T-helper 2 cell treated with Interferon-gamma antibody and Interleukin-4, amounts not matched to agents 5 μg/mL and 100 μg/mL, for 36 hours (primary cell): ENCODE results near the gene CFD.

Source experiments
- DNase-seq: peaks from one replicate; pipeline ENCODE4 v3.0.0; 2021; ENCODE audit warnings: low spot score
- H3K27ac Mint-ChIP-seq: one replicate; pipeline ENCODE4 v1.8.0; 2021; ENCODE audit warnings: mild to moderate bottlenecking, mixed read lengths
- H3K27me3 Mint-ChIP-seq: one replicate; pipeline ENCODE4 v1.8.0; 2021; ENCODE audit warnings: low read depth, mixed read lengths
- H3K36me3 Mint-ChIP-seq: one replicate; pipeline ENCODE4 v1.8.0; 2021; ENCODE audit warnings: low read depth, mixed read lengths
- H3K4me1 Mint-ChIP-seq: one replicate; pipeline ENCODE4 v1.8.0; 2021; ENCODE audit warnings: low read depth, mixed read lengths
- H3K4me3 Mint-ChIP-seq: one replicate; pipeline ENCODE4 v1.8.0; 2022; ENCODE audit warnings: mild to moderate bottlenecking, moderate library complexity, mixed read lengths
- H3K9me3 Mint-ChIP-seq: one replicate; pipeline ENCODE4 v1.8.0; 2021; ENCODE audit warnings: mixed read lengths

The CFD gene

DNA sequence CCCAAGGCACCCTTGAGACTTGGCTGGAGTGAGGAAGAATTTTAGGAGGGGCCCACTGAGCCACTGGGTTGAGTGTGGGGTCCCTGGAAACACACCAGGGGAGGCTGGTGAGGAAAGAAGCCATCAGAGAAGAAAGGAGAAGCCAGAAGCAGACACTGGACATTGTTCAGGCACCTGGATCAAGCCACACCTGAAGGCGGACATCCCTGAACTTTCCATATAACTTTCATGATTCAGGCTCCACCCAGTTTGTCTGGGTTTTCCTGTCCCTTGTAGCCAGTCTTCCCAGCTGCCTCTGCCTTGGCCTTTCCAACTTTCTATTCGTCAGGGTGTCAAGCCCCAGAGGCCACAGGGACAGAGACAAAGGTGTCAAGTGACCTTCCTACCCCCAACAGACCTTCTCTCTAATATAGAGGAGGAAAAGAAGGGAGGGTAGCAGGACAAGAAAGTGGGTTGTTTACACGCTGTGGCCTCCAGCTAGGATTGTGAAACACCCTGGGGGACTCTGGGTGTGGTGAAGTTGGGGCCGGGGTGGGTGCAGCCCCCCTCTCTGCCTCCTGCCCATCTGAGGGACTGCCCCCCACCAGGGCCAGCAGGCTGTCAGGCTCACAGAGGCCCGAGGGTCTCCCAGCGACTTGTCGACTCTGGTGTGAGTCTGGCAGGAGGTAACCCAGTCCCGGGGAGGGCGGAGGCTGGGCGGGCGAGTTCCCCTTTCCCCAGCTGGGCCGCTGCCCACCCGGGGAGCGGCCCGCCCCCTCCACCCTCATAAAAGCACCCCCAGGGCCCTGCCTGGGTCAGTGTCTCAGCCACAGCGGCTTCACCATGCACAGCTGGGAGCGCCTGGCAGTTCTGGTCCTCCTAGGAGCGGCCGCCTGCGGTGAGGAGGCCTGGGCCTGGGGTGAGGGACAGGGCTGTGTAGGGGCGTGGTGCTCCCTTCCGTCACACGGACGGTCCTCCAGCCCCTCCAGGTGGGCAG lies at the start of gene CFD:
Gene CFD, plus strand, starts transcription at position 797 of the 976 bp plus-strand sequence. Its CDS starts 26 bp downstream, at position 823.
- peaks cover 11% of the 10 kb centered on the region for H3K4me1 Mint-ChIP-seq
- H3K9me3 Mint-ChIP-seq = no peaks in the 10 kb centered on the region
- DNase-seq = no peak
- H3K36me3 Mint-ChIP-seq = no peaks in the 10 kb centered on the region
- peaks cover 12% of the 10 kb centered on the region for H3K27me3 Mint-ChIP-seq
- H3K27ac Mint-ChIP-seq = no peak within 1 kb of the TSS
- no peak within 1 kb of the TSS for H3K4me3 Mint-ChIP-seq

DNA sequence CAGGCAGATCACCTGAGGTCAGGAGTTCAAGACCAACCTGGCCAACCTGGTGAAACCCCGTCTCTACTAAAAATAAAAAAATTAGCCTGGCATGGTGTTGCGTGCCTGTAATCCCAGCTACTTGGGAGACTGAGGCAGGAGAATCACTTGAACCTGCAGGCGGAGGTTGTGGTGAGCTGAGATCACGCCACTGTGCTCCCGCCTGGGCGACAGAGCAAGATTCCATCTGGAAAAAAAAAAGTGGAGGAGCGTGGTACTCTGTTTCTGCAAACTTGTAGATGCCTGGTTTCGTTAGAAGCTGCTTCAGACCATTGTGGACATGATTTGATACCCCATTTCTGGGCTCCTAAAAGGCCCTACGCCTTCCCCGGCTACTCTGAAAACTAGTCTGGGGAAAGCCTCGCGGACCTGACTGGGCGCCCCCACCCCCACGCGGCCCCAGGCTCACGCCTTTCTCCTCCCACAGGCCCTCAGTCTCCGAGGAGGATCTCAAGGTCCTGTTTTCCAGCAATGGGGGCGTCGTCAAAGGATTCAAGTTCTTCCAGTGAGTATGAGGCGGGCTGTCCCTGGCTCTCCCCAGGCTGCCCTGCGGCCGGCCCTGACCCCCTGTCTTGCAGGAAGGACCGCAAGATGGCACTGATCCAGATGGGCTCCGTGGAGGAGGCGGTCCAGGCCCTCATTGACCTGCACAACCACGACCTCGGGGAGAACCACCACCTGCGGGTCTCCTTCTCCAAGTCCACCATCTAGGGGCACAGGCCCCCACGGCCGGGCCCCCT lies 49.2 kb upstream of the CFD start:
- no peaks in the 10 kb centered on the region for H3K27me3 Mint-ChIP-seq
- H3K4me1 Mint-ChIP-seq = peaks cover 4% of the 10 kb centered on the region
- H3K36me3 Mint-ChIP-seq = peaks cover 51% of the 10 kb centered on the region
- H3K27ac Mint-ChIP-seq = no peak overlapping the region
- H3K9me3 Mint-ChIP-seq = no peaks in the 10 kb centered on the region
- DNase-seq = no peak
- H3K4me3 Mint-ChIP-seq = no peak overlapping the region

DNA sequence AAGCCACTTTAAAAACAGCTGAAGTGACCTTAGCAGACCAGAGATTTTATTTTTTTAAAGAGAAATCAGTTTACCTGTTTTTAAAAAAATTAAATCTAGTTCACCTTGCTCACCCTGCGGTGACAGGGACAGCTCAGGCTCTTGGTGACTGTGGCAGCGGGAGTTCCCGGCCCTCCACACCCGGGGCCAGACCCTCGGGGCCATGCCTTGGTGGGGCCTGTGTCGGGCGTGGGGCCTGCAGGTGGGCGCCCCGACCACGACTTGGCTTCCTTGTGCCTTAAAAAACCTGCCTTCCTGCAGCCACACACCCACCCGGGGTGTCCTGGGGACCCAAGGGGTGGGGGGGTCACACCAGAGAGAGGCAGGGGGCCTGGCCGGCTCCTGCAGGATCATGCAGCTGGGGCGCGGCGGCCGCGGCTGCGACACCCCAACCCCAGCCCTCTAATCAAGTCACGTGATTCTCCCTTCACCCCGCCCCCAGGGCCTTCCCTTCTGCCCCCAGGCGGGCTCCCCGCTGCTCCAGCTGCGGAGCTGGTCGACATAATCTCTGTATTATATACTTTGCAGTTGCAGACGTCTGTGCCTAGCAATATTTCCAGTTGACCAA lies 48.5 kb upstream of the CFD start:
- Mint-ChIP-seq H3K4me3 (no peak overlapping the region), H3K4me1 (peaks cover 4% of the 10 kb centered on the region), H3K27ac (no peak overlapping the region), H3K36me3 (peaks cover 51% of the 10 kb centered on the region), H3K27me3 (no peaks in the 10 kb centered on the region), H3K9me3 (no peaks in the 10 kb centered on the region)
- DNase-seq = no peak

DNA sequence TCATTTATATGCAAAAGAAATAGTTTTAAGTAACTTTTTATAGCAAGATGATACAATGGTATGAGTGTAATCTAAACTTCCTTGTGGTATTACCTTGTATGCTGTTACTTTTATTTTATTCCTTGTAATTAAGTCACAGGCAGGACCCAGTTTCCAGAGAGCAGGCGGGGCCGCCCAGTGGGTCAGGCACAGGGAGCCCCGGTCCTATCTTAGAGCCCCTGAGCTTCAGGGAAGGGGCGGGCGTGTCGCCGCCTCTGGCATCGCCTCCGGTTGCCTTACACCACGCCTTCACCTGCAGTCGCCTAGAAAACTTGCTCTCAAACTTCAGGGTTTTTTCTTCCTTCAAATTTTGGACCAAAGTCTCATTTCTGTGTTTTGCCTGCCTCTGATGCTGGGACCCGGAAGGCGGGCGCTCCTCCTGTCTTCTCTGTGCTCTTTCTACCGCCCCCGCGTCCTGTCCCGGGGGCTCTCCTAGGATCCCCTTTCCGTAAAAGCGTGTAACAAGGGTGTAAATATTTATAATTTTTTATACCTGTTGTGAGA lies 47.9 kb upstream of the CFD start:
- DNase-seq = no peak
- Mint-ChIP-seq H3K27ac (no peak overlapping the region), H3K27me3 (no peaks in the 10 kb centered on the region), H3K36me3 (peaks cover 56% of the 10 kb centered on the region), H3K4me1 (peaks cover 4% of the 10 kb centered on the region), H3K4me3 (no peak overlapping the region), H3K9me3 (peaks cover 4% of the 10 kb centered on the region)

DNA sequence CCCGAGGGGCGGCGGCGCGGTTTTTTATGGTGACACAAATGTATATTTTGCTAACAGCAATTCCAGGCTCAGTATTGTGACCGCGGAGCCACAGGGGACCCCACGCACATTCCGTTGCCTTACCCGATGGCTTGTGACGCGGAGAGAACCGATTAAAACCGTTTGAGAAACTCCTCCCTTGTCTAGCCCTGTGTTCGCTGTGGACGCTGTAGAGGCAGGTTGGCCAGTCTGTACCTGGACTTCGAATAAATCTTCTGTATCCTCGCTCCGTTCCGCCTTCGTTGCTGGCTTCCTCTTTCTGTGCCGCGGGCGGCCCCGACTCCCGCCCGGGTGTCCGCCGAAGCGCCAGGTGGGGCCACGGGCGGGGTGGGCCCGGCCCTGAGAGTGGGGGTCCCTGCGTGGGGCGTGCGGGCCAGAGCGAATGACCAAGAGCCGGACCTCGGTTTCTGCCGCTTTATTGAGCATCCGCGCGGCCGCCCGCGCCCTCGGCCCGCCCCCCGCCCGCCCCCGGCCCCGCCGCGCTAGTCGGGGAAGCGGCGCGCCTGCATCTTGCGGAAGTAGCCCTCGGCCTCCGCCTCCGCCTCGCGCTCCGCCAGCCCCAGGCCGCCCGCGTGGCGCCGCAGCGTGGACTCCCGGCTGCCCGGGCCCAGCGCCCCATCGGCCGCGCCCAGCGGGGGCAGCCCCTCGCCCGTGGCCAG lies 47.3 kb upstream of the CFD start:
- H3K4me3 Mint-ChIP-seq = no peak overlapping the region
- H3K36me3 Mint-ChIP-seq = peaks cover 55% of the 10 kb centered on the region

DNA sequence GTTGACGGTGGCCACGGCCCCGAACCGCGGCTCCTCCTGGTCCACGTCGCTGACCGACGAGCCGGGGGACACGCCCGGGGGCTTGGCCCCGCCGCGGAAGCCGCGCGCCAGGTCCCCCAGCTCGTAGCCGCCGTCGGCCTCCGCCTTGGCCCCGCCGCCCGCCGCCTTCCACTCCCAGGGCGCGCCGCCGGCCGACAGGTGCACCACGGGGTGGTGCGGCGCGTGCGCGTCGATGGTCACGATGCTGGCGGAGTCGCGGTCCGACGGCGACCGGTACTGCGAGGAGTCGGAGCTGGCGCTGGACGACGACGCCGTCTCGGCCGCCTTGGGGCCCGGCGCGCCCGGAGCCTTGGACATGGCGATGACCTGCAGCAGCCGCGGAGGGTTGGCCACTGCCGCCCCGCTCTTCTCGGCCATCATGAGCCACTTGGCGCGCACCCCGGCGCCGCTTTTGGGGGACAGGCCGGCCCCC lies 46.7 kb upstream of the CFD start:
- Mint-ChIP-seq H3K4me3 (no peak overlapping the region), H3K9me3 (peaks cover 9% of the 10 kb centered on the region), H3K27ac (no peak overlapping the region), H3K27me3 (no peaks in the 10 kb centered on the region), H3K4me1 (no peaks in the 10 kb centered on the region), H3K36me3 (peaks cover 49% of the 10 kb centered on the region)
- no peak for DNase-seq

More for the DNA sequence above, 47.3 kb upstream of the CFD start:
- no peak for DNase-seq
- no peak overlapping the region for H3K27ac Mint-ChIP-seq
- no peaks in the 10 kb centered on the region for H3K27me3 Mint-ChIP-seq
- H3K9me3 Mint-ChIP-seq = peaks cover 9% of the 10 kb centered on the region
- H3K4me1 Mint-ChIP-seq = peaks cover 4% of the 10 kb centered on the region

DNA sequence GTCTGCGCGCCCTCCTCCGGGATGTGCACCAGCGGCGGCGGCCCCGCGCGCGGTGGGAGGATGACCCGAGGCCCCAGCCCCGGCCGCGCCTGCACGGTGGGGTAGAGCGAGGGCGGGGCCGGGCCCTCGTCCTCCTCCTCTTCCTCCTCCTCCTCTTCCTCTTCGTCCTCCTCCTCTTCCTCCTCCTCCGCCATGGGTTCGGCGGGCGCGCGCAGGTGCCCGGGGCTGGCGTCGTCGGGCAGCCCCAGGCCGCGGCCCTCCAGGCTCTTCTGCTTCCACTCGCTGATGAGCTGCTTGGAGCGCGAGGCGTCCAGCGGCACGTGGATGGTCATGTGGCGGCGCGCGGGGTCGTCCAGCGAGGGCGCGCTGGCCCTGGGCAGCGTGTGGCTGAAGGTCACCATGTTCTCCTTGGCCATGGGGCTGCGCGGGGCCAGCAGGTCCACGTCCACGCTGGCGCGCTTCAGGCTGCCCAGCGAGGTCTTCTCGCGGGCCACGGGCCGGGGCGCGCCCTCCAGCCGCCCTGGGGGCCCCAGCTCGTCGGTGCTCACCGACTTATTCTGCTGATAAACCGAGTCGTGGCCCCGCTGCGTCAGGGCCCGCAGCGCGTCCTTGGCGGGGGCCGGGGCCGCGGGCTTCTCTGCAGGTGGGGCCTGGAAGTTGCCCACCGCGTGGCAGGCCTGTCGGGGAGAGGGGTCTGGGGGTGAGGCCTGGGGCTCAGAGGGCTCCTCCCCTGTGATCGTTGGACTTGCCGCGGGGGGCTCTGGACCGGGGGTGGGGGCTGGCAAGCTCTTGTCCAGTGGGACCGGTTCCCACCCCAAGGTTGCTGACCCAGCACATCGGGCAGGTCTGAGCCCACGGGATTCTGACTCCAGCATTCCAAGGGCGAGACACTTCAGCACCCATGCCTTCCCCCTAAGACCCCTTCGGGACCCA lies 46.0 kb upstream of the CFD start:
- Mint-ChIP-seq H3K27ac (no peak overlapping the region), H3K9me3 (peaks cover 9% of the 10 kb centered on the region), H3K4me3 (no peak overlapping the region), H3K4me1 (no peaks in the 10 kb centered on the region), H3K27me3 (no peaks in the 10 kb centered on the region), H3K36me3 (peaks cover 45% of the 10 kb centered on the region)
- DNase-seq = no peak

DNA sequence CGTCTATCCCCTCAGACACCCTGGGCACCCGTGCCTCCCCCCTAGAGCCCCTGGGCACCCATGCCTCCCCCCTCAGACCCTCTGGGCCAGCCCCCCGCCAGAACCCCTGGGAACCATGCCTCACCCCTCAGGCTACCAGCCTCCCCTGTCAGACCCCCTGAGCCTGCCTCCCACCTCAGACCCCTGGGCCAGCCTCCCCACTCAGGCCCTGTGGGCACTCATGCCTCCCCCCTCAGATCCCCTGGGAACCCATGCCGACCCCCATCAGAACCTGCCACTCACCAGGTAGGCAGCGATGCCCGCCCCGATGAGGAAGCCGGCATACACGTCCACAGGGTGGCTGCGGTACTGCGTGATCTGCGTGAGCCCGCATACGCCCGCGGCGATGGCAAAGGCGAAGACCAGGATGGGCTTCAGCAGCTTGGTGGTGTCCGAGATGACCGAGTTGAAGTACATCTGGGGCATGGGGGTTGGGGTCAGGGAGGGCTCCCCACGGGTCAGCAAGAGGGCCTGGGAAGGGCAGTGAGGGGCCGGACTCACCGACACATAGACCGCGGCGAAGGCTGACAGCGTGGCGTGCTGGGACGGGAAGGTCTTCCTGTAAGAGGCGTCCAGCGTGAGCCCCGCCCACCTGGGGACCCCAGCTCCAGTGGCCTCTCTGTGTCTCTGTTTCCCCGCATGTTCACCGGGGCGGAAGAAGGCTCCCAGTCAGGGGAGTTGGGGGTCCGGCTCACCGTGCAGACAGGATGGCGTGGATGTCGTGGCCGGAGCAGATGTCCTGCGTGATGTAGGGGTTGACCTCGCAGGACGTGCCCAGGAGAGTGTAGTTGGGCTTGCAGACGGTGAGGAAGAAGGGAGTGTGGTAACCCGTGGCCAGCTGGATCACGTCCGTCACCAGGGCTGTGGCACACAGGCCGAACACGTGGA lies 45.0 kb upstream of the CFD start:
- Mint-ChIP-seq H3K27ac (peak overlapping the region; percentile 52), H3K9me3 (peaks cover 9% of the 10 kb centered on the region), H3K27me3 (no peaks in the 10 kb centered on the region), H3K4me1 (no peaks in the 10 kb centered on the region), H3K36me3 (peaks cover 43% of the 10 kb centered on the region), H3K4me3 (no peak overlapping the region)
- DNase-seq = no peak

DNA sequence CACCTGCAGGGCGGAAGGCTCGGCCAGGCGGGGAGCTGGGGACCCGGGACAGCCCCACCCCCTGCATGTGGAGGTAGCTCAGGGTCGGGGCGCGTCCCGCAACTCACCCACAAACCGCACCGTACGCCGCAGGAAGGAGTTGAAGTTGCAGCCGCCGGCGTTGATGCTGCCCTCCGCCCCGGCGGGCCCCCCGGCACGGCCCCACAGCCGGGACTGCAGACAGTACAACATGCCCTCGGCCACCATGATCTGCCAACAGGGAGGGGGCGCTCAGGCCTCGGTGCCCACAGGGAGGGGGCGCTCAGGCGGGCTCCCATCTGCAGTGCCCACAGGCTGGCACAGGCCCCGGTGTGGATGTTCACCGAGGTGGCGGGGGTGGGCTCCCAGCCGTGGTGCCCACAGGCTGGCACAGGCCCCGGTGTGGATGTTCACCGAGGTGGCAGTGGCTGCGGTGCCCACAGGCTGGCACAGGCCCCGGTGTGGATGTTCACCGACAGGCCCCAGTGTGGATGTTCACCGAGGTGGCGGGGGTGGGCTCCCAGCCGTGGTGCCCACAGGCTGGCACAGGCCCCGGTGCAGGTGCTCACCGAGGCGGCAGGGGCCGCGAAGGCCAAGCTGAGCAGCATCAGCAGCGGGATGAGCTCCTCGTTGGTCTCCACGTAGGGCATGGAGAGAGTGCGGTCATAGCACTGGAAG lies 44.2 kb upstream of the CFD start:
- Mint-ChIP-seq H3K4me3 (no peak overlapping the region), H3K9me3 (peaks cover 9% of the 10 kb centered on the region), H3K27ac (no peak overlapping the region), H3K36me3 (peaks cover 36% of the 10 kb centered on the region), H3K4me1 (no peaks in the 10 kb centered on the region), H3K27me3 (peaks cover 8% of the 10 kb centered on the region)
- no peak for DNase-seq

DNA sequence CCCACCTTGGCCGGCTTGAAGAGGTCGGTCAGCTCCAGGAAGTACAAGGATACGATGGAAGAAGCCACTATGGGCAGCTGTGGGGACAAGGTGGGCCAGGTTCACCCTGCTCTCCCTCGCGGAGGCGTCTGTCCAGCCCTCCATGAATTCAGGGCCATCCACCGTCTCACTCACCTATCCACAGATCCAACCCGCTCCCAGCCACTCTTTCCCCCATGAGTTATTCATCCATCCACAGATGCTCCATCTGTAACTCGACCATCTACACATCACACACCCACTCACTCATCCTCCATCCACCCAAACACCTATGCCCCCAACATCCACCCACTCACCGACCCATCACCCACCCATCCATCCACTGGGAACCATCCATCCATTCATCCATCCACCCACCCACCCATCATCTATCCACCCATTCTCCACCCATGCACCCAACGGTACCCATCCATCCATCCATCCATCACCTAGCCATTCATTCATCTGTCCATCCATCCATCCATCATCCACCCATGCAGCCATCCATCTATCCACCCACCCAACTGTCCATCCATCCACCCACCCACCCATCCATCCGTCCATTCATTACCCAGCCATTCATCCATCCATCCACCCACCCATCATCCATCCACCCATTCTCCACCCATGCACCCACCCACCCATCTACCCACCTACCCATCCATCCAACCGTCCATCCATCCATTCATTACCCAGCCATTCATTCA lies 43.5 kb upstream of the CFD start:
- Mint-ChIP-seq H3K27me3 (peaks cover 13% of the 10 kb centered on the region), H3K4me3 (no peak overlapping the region), H3K27ac (peak overlapping the region; percentile 60), H3K36me3 (peaks cover 33% of the 10 kb centered on the region), H3K4me1 (no peaks in the 10 kb centered on the region), H3K9me3 (peaks cover 9% of the 10 kb centered on the region)
- no peak for DNase-seq

DNA sequence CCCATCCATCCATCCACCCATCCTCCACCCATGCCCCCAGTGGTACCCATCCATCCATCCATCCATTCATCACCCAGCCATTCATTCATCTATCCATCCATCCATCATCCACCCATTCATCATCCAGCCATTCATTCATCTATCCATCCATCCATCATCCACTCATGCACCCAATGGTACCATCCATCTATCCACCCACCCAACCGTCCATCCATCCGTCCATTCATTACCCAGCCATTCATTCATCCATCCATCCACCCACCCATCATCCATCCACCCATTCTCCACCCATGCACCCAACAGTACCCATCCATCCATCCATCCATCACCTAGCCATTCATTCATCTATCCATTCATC lies 43.0 kb upstream of the CFD start:
- peaks cover 9% of the 10 kb centered on the region for H3K9me3 Mint-ChIP-seq
- no peak overlapping the region for H3K27ac Mint-ChIP-seq
- no peaks in the 10 kb centered on the region for H3K4me1 Mint-ChIP-seq
- no peak overlapping the region for H3K4me3 Mint-ChIP-seq
- peaks cover 30% of the 10 kb centered on the region for H3K36me3 Mint-ChIP-seq
- no peak for DNase-seq
- H3K27me3 Mint-ChIP-seq = peaks cover 13% of the 10 kb centered on the region
